ENCODE results near the gene PPP2R5D. TPM values are rescaled to one million over a fixed set of nuclear protein-coding genes. Genes with fewer than 3 reads are reported as not detected.

PPP2R5D gene
- total and polyA plus RNA-seq, 9 of the 15 experiments (the other 6 are each of a cell fraction or from before 2014, with no cell fraction given), result 1.3 to 96.1 (median 38.4) TPM

- TF ChIP-seq DPF2 (IDR thresholded peaks at IDR 0.05) (peak; percentile 52; the same call in 1 of the 2 replicates), PML (IDR thresholded peaks at IDR 0.05; ENCODE audit: low read length) (no peak), ZBTB1 (CRISPR knock-in tag; IDR thresholded peaks at IDR 0.05; ENCODE audit: borderline replicate concordance, low read depth) (0 out of 2 replicates have a peak, but pooled peaks have one; percentile 29), DDX20 (tag; IDR thresholded peaks at IDR 0.05; ENCODE audit: low read depth) (no peak), EP300 (IDR thresholded peaks at IDR 0.05; ENCODE audit: low read length) (no peak), HLTF (IDR thresholded peaks at IDR 0.05) (peak; percentile 94; the same call in 1 of the 2 replicates), ZNF347 (CRISPR knock-in tag; IDR thresholded peaks at IDR 0.05; ENCODE audit: low read depth) (no peak), RREB1 (CRISPR knock-in tag; IDR thresholded peaks at IDR 0.05) (no peak), CTCF (IDR thresholded peaks at IDR 0.05 in 2 of 3, conservative IDR thresholded peaks at IDR 0.05 in 1 of 3; ENCODE audit: insufficient read depth in 2 of 3, low read depth in 1 of 3, low read length in 3 of 3) (no peak), MEF2A (IDR thresholded peaks at IDR 0.05; ENCODE audit: control insufficient read depth, low read depth, low read length) (no peak), ARID2 (IDR thresholded peaks at IDR 0.05) (0 out of 2 replicates have a peak, but pooled peaks have one; percentile 40), THRAP3 (IDR thresholded peaks at IDR 0.05; ENCODE audit: borderline replicate concordance) (0 out of 2 replicates have a peak, but pooled peaks have one; percentile 88), MBD2 (IDR thresholded peaks at IDR 0.05; ENCODE audit: borderline replicate concordance, low read depth) (no peak), XRCC3 (IDR thresholded peaks at IDR 0.05) (no peak), POLR2B (IDR thresholded peaks at IDR 0.05; ENCODE audit: low read depth, partially characterized antibody) (peak; percentile 47), ZNF57 (CRISPR knock-in tag; IDR thresholded peaks at IDR 0.05) (no peak), NCOA1 (IDR thresholded peaks at IDR 0.05; ENCODE audit: low read depth) (no peak), KDM5B (IDR thresholded peaks at IDR 0.05; ENCODE audit: insufficient replicate concordance, low read depth, low read length) (no peak), NR2C2 (CRISPR knock-in tag; IDR thresholded peaks at IDR 0.05) (no peak), NR2C2 (tag; IDR thresholded peaks at IDR 0.05) (0 out of 2 replicates have a peak, but pooled peaks have one; percentile 5)
These were observed 30.1 kb downstream of the PPP2R5D start (continued) for GRCh38 chr6:43014434-43014909.

All from K562 (cell line).